ENCODE measurements around the gene SLAMF7. TPM values are rescaled to one million over a fixed set of nuclear protein-coding genes. Genes with fewer than 3 reads are reported as not detected.
"Not testable (repeated sequence)": the region's sequence is repeated elsewhere in the genome, so short reads cannot be mapped to it uniquely, and the experiment has no call there.

The SLAMF7 gene
- total RNA-seq, 1 experiment from 2014 or later, result 0.24 TPM

GRCh38 chr1:160726498-160727315 is 12.3 kb upstream of the SLAMF7 start:
- no peaks in the 10 kb centered on the region for H3K36me3 ChIP-seq (replicated peaks; ENCODE audit: control insufficient read depth, insufficient read depth, low read length)
- DNase-seq, result peak; percentile 58
- H3K4me3 ChIP-seq (ENCODE audit: insufficient read depth, low read depth, low read length), result no peak overlapping the region
- no peaks in the 10 kb centered on the region; the same call in 1 of the 2 replicates for H3K27me3 ChIP-seq (ENCODE audit: control insufficient read depth, insufficient read depth, low read length)

GRCh38 chr1:160727316-160727640 is 11.8 kb upstream of the SLAMF7 start:
- Histone ChIP-seq H3K27me3 (ENCODE audit: control insufficient read depth, insufficient read depth, low read length) (no peaks in the 10 kb centered on the region; the same call in 1 of the 2 replicates), H3K4me3 (ENCODE audit: insufficient read depth, low read depth, low read length) (no peak overlapping the region), H3K36me3 (replicated peaks; ENCODE audit: control insufficient read depth, insufficient read depth, low read length) (no peaks in the 10 kb centered on the region)

GRCh38 chr1:160731564-160731963 is 7.5 kb upstream of the SLAMF7 start:
- DNase-seq; H3K36me3 ChIP-seq (replicated peaks; ENCODE audit: control insufficient read depth, insufficient read depth, low read length); H3K27me3 ChIP-seq (ENCODE audit: control insufficient read depth, insufficient read depth, low read length); H3K4me3 ChIP-seq (ENCODE audit: insufficient read depth, low read depth, low read length): not testable (repeated sequence)

More at GRCh38 chr1:160727316-160727640, 11.8 kb upstream of the SLAMF7 start:
- no peak for DNase-seq

- H3K36me3 ChIP-seq (replicated peaks; ENCODE audit: control insufficient read depth, insufficient read depth, low read length), result no peaks in the 10 kb centered on the region
- DNase-seq, result no peak
- H3K27me3 ChIP-seq (ENCODE audit: control insufficient read depth, insufficient read depth, low read length), result no peaks in the 10 kb centered on the region
- no peak overlapping the region for H3K4me3 ChIP-seq (ENCODE audit: insufficient read depth, low read depth, low read length)
Observed at GRCh38 chr1:160731990-160732389, 7.1 kb upstream of the SLAMF7 start.

- DNase-seq, result no peak
- H3K36me3 ChIP-seq (replicated peaks; ENCODE audit: control insufficient read depth, insufficient read depth, low read length), result no peaks in the 10 kb centered on the region
- no peaks in the 10 kb centered on the region for H3K27me3 ChIP-seq (ENCODE audit: control insufficient read depth, insufficient read depth, low read length)
- H3K4me3 ChIP-seq (ENCODE audit: insufficient read depth, low read depth, low read length), result no peak overlapping the region
Observed at GRCh38 chr1:160733898-160734297, 5.1 kb upstream of the SLAMF7 start.

- H3K36me3 ChIP-seq (replicated peaks; ENCODE audit: control insufficient read depth, insufficient read depth, low read length), result no peaks in the 10 kb centered on the region
- no peak overlapping the region for H3K4me3 ChIP-seq (ENCODE audit: insufficient read depth, low read depth, low read length)
- DNase-seq, result no peak
- H3K27me3 ChIP-seq (ENCODE audit: control insufficient read depth, insufficient read depth, low read length), result no peaks in the 10 kb centered on the region
Observed at GRCh38 chr1:160734301-160734700, 4.7 kb upstream of the SLAMF7 start.

GRCh38 chr1:160738271-160738670 is 776 bp upstream of the SLAMF7 start:
- no peaks in the 10 kb centered on the region for H3K36me3 ChIP-seq (replicated peaks; ENCODE audit: control insufficient read depth, insufficient read depth, low read length)

GRCh38 chr1:160740133-160740688 is 1.2 kb downstream of the SLAMF7 start:
- Histone ChIP-seq H3K27me3 (ENCODE audit: control insufficient read depth, insufficient read depth, low read length) (no peaks in the 10 kb centered on the region), H3K36me3 (replicated peaks; ENCODE audit: control insufficient read depth, insufficient read depth, low read length) (no peaks in the 10 kb centered on the region), H3K4me3 (ENCODE audit: insufficient read depth, low read depth, low read length) (no peak overlapping the region)
- no peak for DNase-seq

More at GRCh38 chr1:160738271-160738670, 776 bp upstream of the SLAMF7 start:
- Histone ChIP-seq H3K4me3 (ENCODE audit: insufficient read depth, low read depth, low read length) (no peak overlapping the region), H3K27me3 (ENCODE audit: control insufficient read depth, insufficient read depth, low read length) (no peaks in the 10 kb centered on the region)
- no peak for DNase-seq

GRCh38 chr1:160741092-160741501 is 2.0 kb downstream of the SLAMF7 start:
- no peak for DNase-seq
- Histone ChIP-seq H3K4me3 (ENCODE audit: insufficient read depth, low read depth, low read length) (no peak overlapping the region), H3K36me3 (replicated peaks; ENCODE audit: control insufficient read depth, insufficient read depth, low read length) (no peaks in the 10 kb centered on the region), H3K27me3 (ENCODE audit: control insufficient read depth, insufficient read depth, low read length) (no peaks in the 10 kb centered on the region)

- peak; percentile 5 for DNase-seq
- no peaks in the 10 kb centered on the region for H3K27me3 ChIP-seq (ENCODE audit: control insufficient read depth, insufficient read depth, low read length)
- H3K4me3 ChIP-seq (ENCODE audit: insufficient read depth, low read depth, low read length), result no peak overlapping the region
- H3K36me3 ChIP-seq (replicated peaks; ENCODE audit: control insufficient read depth, insufficient read depth, low read length), result no peaks in the 10 kb centered on the region
Observed at GRCh38 chr1:160741612-160742348, 2.7 kb downstream of the SLAMF7 start.

- Histone ChIP-seq H3K27me3 (ENCODE audit: control insufficient read depth, insufficient read depth, low read length) (no peaks in the 10 kb centered on the region), H3K36me3 (replicated peaks; ENCODE audit: control insufficient read depth, insufficient read depth, low read length) (no peaks in the 10 kb centered on the region), H3K4me3 (ENCODE audit: insufficient read depth, low read depth, low read length) (no peak overlapping the region)
- no peak for DNase-seq
Observed at GRCh38 chr1:160742428-160743127, 3.5 kb downstream of the SLAMF7 start.

GRCh38 chr1:160743266-160743665 is 4.2 kb downstream of the SLAMF7 start:
- no peaks in the 10 kb centered on the region for H3K36me3 ChIP-seq (replicated peaks; ENCODE audit: control insufficient read depth, insufficient read depth, low read length)
- H3K4me3 ChIP-seq (ENCODE audit: insufficient read depth, low read depth, low read length), result no peak overlapping the region
- no peaks in the 10 kb centered on the region for H3K27me3 ChIP-seq (ENCODE audit: control insufficient read depth, insufficient read depth, low read length)
- DNase-seq, result no peak

- no peak for DNase-seq
- no peak overlapping the region for H3K4me3 ChIP-seq (ENCODE audit: insufficient read depth, low read depth, low read length)
- H3K36me3 ChIP-seq (replicated peaks; ENCODE audit: control insufficient read depth, insufficient read depth, low read length), result no peaks in the 10 kb centered on the region
- H3K27me3 ChIP-seq (ENCODE audit: control insufficient read depth, insufficient read depth, low read length), result no peaks in the 10 kb centered on the region
Observed at GRCh38 chr1:160744199-160744851, 5.3 kb downstream of the SLAMF7 start.
